NCI-H345 treated with DMSO at 0.1 percent for 48 hours (cell line): ENCODE data around the gene DLK2.
A peak's percentile ranks its signal among the peaks of the same experiment; 100 is the strongest.

Source experiments
- DNase-seq: peaks from one replicate; lab custom pipeline; 2025; ENCODE audit not compliant: unreplicated experiment; lab: John Stamatoyannopoulos, UW

Gene DLK2

DNA sequence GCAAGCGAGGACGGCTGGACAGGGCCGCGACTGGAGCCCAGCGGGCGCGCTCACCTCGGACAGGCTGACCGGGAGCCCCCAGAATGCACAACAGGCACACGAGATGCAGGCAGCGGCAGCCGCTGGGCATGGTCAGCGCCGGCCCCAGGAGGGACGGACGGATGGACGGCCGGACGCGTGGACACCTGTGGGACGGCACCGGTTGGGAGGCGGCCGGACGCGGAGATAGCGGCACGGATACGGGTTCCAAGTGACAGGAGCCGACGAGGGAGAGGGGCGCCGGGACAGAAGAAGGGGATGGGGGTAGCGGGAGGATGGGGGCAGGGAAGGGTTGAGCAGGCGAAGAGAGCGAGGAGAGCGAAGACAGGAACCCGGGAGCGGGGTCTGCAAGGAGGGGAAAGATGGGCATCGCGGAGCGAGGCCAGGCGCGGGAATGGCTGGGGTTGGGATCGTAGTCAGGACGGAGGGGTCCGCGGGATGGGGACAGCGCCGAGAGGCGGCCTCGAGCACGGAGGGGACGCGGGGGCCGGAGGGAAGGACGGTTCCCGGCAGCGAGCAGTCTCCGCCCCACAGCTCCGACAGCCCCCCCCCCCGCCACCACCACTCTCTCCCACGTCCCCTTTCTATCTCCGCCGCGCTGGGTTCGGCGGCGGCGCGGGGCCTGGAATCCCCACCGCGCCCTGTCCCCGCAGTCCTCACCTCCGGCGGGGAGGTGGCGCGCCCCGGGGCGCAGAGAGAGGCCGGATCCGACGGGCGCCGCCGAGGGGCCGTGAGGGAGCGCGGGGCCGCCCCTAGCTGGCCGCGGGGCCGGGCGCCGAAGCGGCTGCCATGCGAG is 435 bp downstream of the DLK2 start:
- DNase-seq, result no peak

DNA sequence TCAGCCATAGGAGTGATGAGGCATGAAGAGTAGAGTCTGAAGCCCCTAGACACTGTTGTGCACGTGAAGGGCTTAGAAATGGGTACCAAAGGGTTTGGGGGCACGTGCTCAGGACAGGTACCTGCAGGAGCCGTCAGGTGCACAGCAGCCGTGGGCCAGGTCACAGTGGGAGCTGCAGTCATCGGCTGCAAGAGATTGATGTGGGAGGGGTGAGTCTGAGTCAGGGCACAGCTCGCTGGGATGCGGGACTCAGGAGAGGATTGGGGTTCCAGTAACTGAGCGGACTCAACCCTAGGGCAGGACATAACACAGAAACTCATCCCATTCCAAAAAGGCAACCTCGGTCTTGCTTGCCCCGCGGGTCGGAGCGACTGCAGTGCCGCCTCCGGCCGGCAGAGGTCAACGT is 1.1 kb downstream of the DLK2 start:
- DNase-seq, result peak; percentile 6

DNA sequence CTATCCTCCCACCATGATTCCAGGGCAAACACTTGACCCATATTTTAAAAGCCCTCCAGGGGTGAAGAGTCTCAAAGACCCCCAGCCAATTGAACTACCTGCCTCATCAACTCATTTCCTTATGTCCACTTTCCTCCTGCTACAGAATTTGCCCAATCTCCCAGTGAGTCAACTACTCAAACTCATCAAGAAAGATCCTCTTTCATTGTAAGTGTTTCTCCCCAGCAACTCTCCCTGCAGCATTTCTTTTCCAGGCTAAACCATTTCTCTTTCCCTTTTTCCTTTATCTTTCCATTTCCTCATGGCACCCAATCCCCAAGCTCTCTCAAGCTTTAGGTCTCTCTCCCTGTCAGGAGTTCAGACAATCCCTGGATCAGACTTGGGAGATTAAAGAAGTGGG is 1.5 kb downstream of the DLK2 start:
- no peak for DNase-seq

DNA sequence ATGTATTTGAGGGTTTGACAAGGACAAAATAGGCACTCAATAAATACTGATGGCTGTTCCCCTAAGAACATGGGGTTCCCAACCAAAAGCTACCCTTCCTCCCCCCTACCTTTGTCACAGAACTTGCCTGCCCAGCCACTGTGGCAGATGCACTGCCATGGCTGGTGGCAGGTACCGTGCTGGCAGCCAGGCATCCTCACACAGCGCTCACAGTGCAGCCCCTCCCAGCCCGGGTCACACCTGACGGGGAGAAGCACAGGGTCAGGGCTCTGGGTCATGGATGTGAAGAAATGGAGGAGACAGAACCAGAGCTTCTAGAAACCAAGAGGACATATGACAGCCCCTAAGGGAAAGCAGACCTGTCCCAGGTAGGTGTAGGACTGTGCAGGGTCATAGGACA is 2.5 kb downstream of the DLK2 start:
- DNase-seq, result no peak

DNA sequence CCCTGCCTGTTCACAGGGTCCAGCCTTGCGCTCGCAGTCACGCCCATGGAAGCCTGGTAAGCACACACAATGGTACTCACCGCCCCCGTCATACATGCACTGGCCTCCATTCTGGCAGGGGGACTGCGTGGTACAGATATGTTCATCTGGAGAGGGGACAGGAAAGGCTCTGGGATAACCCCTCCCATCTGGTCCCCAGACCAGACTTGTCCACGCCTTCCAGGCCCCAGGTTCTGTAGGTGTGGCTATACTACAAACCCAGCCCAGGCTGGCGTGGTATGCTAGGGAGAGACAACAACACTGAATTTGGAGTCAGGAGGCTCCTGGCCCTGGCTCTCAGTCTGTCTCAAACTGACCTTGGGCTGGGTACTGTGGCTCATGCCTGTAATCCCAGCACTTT is 3.4 kb downstream of the DLK2 start:
- DNase-seq, result no peak

DNA sequence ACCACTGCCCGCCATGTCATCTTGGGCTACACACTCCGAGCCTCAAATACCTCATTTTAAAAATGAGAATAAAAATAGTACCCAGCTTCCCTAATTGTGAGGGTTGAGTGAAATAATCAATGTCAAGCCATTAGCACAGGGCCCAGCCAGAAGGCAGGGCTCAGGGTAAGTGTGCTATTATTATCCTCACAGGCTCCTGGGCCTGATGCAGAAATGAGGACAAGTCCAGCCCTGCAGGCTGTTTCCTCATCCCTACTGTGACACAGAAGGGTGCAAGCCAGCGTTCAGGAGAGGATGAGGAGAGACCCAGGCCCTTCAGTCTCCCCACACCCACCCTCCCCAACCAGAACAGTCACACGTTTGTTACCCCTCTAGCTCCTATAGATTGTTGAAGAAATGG is 4.0 kb downstream of the DLK2 start:
- DNase-seq, result no peak

DNA sequence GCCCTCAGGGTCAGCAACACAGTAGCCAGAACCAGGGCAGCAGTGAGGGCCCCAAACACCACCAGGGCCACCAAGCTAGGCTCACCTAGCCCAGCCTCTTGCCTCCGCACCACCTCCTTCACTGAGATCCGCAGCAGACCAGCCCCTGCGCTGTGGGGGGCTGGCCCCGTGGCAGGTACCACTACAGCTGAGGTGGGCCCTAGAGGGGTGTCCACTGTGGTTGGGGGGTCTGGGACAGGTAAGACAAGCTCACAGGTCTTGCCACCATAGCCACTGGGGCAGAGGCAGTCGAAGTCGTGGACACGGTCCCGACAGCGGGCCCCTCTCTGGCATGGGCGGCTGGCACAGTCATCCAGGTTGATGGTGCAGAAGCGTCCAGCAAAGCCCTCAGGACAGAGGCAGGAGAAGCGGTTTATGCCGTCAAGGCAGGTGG is 4.6 kb downstream of the DLK2 start:
- DNase-seq, result no peak

DNA sequence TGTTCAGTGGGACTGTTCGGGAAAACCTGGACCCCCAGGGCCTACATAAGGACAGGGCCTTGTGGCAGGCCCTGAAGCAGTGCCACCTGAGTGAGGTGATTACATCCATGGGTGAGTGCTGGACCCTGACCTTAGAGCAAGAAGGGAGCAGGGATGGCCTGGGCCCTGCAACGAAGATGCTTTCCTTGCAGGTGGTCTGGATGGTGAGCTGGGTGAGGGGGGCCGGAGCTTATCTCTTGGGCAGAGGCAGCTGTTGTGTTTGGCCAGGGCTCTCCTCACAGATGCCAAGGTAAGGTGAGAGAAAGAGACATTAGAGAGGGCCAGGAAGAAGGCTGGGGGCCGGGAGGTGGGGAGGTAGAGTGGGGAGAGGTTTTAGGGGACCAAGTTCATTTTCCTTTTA is 6.4 kb downstream of the DLK2 start:
- DNase-seq, result no peak

DNA sequence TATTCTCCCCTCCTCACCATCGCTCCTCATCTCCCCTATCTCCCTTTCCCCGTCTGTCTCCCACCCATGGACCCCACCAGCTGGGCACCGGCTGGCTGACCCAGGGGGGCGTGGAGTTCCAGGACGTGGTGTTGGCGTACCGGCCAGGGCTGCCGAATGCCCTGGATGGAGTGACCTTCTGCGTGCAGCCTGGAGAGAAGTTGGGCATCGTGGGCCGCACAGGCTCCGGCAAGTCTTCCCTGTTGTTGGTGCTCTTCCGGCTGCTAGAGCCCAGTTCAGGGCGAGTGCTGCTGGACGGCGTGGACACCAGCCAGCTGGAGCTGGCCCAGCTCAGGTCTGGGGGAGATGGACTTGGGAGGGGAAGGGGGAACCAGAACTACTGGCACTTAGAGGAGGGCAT is 7.7 kb downstream of the DLK2 start:
- DNase-seq, result no peak

DNA sequence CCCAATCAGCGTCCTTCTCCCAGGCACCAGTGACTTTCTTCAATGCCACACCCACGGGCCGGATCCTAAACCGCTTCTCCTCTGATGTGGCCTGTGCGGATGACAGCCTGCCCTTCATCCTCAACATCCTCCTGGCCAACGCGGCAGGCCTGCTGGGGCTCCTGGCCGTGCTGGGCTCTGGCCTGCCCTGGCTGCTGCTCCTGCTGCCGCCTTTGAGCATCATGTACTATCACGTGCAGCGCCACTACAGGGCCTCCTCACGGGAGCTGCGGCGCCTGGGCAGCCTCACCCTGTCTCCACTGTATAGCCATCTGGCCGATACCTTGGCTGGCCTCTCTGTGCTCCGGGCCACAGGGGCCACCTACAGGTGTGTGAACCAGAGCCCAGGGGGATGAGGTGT is 9.8 kb downstream of the DLK2 start:
- no peak for DNase-seq

DNA sequence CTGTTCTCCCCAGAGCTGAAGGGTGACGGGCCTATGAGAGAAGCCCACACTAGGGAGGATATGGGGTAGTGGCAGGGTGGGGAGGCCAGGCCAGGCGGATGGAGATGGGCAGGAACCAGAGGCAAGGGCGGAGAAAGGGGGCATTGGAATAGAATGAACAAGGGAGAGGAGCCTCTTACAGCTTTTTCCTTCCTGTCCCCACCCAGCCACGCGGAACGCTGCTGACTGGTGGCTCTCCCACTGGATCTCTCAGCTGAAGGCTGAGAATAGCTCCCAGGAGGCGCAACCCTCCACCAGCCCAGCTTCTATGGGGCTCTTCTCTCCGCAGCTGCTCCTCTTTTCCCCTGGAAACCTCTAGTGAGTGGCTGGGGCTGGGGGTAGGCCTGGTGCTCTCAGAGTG is 10.8 kb downstream of the DLK2 start:
- DNase-seq, result no peak

DNA sequence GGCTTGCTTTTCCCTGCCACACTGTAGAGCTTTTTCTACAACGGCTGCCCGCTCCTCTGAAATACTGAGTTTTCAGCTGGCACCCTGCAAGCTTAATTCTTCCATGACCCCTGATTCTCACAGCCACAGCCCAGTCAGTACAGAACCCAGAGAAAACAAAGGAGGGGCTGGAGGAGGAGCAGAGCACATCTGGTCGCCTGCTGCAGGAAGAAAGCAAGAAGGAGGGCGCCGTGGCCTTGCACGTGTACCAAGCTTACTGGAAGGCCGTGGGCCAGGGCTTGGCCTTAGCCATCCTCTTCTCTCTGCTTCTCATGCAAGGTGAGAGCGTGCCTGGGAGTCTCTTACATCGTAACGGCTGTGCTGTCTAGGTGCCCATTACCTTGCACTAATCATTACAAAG is 11.3 kb downstream of the DLK2 start:
- no peak for DNase-seq

DNA sequence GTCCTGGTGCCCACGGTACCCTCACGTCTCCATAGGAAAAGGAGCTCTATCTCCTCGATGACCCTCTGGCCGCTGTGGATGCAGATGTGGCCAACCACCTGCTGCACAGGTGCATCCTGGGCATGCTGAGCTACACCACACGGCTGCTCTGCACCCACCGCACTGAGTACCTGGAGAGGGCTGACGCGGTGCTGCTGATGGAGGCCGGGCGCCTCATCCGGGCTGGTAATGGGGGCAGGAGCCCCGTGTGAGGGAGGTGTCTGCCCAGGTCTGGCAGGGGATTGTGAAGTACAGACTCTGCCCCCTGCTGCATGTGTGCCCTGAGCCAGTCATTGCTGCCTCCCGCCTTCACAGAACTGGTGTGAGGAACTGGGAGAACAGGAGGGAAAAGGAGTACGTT is 12.4 kb downstream of the DLK2 start:
- DNase-seq, result no peak

DNA sequence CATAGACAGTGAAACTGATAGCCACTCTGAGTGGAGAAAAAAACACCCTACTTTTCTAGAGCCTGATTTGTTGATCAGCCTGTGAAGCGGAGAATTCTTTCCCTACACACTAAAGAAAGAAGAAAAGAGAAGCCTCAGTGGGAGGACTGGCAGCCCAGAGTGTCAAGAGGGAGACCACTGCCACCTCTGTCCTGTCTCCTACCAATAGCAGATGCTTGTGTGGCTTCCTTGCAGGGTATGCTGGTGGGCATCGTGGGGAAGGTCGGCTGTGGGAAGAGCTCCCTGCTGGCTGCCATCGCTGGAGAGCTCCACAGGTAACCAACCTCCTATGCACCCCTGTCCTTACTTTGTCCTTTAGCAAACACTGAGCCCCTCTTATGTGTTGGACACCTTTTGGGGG is 17.6 kb downstream of the DLK2 start:
- DNase-seq, result no peak

DNA sequence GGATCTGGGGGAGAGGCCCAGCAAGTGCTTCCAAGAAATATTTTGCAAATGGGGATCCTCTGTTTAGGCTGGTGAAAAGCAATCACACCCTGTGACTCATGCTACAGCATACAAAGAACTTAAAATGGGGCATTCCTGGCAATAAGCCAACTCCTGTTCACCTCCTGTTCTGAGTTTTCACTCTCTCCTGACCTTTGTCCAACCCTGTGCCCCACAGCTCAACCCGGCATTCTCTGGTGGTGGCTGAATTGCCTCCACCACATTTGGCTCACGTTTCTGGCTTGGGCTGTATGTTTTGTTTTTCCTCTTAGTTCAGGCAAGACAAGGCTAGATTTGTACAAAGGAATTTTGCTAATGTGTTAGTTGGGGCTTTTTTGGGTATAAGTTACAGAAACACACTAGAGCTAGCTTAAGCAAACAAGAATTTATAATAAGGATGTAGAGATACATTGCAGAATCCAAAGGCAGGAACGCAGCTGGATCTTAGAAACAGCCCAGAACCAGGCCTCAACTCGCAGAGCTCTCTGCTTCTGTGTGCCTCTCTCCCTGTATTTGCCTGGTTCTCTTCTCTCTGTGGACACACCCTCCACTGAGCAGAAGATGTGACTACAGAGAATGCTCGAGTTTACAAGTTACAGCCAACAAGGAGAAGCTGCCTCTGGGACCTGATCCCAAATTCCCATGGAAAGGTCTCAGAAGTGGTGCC is 18.6 kb downstream of the DLK2 start:
- no peak for DNase-seq

DNA sequence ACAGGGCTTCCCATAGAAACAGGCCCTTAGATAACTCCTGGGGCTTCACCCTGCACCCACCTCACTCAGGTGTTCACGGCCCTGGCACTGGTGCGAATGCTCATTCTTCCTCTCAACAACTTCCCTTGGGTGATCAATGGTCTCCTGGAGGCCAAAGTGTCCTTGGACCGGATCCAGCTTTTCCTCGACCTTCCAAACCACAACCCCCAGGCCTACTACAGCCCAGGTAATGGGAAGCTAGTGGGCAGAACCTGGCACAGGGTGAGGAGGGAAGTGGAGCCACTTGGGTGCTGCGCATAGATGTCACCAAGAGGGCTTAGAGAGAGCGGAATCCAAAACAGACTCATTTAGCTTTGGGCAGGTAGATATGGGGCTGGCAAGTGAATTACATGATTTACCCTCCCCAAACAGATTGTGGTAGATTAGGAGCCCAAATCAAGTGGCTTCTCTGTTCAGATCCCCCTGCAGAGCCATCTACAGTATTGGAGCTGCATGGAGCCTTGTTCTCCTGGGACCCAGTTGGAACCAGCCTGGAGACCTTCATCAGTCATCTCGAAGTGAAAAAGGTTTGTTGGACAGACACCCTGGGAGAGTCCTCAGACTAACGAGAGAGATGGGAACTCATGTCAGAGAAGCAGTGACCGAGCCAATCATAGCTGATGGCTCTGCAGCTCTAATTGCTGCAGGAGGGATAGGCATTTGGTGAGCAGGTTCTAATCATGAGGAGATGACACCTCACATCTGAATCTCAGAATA is 19.5 kb downstream of the DLK2 start:
- no peak for DNase-seq

DNA sequence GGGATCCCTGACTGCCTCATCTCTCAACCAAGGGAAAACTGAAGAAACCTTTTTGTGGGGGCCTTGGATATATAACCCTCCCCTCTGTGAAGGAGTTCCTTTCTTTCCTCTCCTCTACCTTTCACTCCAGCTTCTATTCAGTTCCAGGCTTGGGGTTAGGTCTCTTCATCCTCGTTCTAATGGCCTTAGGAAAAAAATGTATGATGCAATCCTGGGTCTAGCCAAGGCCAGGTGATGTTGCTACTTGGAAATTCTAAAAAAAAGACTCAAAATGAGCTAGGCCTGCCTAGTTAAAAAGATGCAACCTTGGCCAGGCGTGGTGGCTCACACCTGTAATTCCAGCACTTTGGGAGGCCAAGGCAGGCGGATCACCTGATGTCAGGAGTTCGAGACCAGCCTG is 20.4 kb downstream of the DLK2 start:
- DNase-seq, result no peak

DNA sequence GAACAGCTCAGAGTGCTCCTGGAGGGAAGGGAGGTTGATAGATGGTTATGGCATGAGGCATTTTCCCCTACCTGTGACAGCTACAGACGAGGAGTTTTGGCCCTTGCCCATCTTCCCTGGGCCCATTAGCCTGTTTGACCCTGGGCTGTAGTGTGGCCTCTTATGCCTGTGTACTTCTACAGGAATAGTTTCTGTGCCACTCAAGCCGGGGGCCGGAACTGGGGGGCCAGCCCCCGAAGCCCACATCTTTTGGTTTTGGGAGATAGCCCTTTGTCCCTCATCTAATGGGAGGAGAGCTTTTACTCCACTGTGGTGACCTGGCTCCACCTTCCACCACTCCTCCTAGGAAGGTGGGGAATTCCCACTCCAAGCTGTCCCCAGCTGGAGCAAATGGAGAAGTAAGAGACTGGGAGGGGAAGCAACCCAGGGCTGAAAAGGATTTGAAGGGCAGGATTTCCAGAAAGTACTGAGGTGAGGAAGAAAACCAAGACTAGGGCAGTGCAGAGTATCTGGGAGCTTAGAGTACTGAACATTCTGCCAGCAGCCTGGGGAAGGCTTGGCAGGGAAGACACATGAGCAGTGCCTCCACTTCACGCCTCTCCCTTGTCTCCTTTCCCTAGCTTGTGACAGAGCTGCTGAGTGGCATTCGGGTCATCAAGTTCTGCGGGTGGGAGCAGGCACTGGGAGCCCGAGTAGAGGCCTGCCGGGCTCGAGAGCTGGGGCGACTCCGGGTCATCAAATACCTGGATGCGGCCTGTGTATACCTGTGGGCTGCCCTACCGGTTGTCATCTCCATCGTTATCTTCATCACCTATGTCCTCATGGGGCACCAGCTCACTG is 21.1 kb downstream of the DLK2 start:
- DNase-seq, result no peak

DNA sequence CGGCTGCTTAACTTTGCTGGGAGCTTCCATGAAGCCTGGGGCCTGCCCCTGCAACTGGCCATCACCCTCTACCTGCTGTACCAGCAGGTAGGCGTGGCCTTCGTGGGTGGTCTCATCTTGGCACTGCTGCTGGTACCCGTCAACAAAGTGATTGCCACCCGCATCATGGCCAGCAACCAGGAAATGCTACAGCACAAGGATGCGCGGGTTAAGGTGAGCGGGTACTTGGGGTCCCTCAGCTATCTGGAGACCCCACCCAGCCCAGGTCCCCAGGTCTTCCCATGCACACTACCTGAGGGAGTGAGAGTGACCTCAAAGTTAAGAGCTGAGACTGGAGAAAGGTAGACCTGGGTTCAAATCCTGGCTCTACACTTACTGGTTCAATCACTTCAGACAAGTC is 22.2 kb downstream of the DLK2 start:
- DNase-seq, result no peak

DNA sequence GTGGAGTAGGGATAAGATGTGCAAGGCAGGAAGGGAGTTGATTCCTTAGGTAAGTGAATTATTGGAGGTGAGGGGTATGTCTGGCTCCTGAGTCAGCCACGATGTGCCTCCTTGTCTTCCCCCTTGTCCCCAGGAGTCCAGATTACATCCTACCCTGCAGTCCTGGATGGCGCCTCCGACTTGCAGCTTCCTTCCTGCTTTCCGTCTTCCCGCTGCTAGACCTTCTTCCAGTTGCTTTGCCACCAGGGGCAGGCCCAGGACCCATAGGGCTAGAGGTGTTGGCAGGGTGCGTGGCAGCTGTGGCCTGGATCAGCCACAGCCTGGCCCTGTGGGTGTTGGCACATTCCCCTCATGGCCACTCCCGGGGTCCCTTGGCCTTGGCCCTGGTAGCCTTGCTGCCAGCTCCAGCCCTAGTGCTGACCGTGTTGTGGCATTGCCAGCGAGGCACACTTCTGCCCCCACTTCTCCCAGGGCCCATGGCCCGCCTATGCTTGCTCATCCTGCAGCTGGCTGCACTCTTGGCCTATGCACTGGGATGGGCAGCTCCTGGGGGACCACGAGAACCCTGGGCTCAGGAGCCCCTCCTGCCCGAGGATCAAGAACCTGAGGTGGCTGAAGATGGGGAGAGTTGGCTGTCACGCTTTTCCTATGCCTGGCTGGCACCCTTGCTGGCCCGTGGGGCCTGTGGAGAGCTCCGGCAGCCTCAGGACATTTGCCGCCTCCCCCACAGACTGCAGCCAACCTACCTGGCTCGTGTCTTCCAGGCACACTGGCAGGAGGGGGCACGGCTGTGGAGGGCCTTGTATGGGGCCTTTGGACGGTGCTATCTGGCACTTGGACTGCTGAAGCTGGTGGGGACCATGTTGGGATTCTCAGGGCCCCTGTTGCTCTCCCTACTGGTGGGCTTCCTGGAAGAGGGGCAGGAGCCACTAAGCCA is 23.1 kb downstream of the DLK2 start:
- no peak for DNase-seq
